ENCODE results near the gene EMID1.

GRCh38 chr22:29207243-29207550, 1.5 kb downstream of the EMID1 start:
- TF ChIP-seq, protein P1, sequence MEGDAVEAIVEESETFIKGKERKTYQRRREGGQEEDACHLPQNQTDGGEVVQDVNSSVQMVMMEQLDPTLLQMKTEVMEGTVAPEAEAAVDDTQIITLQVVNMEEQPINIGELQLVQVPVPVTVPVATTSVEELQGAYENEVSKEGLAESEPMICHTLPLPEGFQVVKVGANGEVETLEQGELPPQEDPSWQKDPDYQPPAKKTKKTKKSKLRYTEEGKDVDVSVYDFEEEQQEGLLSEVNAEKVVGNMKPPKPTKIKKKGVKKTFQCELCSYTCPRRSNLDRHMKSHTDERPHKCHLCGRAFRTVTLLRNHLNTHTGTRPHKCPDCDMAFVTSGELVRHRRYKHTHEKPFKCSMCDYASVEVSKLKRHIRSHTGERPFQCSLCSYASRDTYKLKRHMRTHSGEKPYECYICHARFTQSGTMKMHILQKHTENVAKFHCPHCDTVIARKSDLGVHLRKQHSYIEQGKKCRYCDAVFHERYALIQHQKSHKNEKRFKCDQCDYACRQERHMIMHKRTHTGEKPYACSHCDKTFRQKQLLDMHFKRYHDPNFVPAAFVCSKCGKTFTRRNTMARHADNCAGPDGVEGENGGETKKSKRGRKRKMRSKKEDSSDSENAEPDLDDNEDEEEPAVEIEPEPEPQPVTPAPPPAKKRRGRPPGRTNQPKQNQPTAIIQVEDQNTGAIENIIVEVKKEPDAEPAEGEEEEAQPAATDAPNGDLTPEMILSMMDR (IDR thresholded peaks at IDR 0.05 in 8 of 11, conservative IDR thresholded peaks at IDR 0.05 in 3 of 11) = no peak
- no peak for TF ChIP-seq POLR2A (IDR thresholded peaks at IDR 0.05)

All from spleen (tissue), 7 donors.